ENCODE results near the gene SPATA2. TPM values are rescaled to one million over a fixed set of nuclear protein-coding genes. Genes with fewer than 3 reads are reported as not detected.

SPATA2 gene
- total and polyA plus RNA-seq, 7 donors: 2.1 to 12.5 (median 4.7) TPM

- no peak overlapping the region for H3K4me3 ChIP-seq
- WGBS, 2 donors: 80 to 94% methylated on average over 10 of the region's 10 CpGs
- TF ChIP-seq EP300 (IDR thresholded peaks at IDR 0.05) (no peak), POLR2A (IDR thresholded peaks at IDR 0.05) (no peak), CTCF (IDR thresholded peaks at IDR 0.05) (no peak), POLR2AphosphoS5 (IDR thresholded peaks at IDR 0.05) (no peak)
- peaks cover 24 to 93% (median 49%) of the 10 kb centered on the region in 4 donors for H3K36me3 ChIP-seq
- H3K4me1 ChIP-seq: peaks cover 0 to 7% (median 3%) of the 10 kb centered on the region in 4 donors
- H3K27ac ChIP-seq: no peak overlapping the region
- DNase-seq: peak; percentile 26
- intact Hi-C loops (cut with DNase I): no loop called here
- no peaks in the 10 kb centered on the region for H3K27me3 ChIP-seq
- no peaks in the 10 kb centered on the region for H3K9me3 ChIP-seq
Observed at GRCh38 chr20:49945701-49946477, 30.6 kb upstream of the SPATA2 start.

GRCh38 chr20:49945306-49945700 lies 30.0 kb upstream of the SPATA2 start:
- WGBS, 2 donors: 91 to 95% methylated on average over 3 of the region's 3 CpGs
- Histone ChIP-seq H3K9me3 (no peaks in the 10 kb centered on the region), H3K27ac (no peak overlapping the region), H3K4me3 (no peak overlapping the region), H3K27me3 (no peaks in the 10 kb centered on the region), H3K4me1 (peaks cover 0 to 10% (median 5%) of the 10 kb centered on the region in 4 donors), H3K36me3 (peaks cover 19 to 90% (median 43%) of the 10 kb centered on the region in 4 donors)
- TF ChIP-seq POLR2AphosphoS5 (IDR thresholded peaks at IDR 0.05) (no peak), POLR2A (IDR thresholded peaks at IDR 0.05) (no peak), CTCF (IDR thresholded peaks at IDR 0.05) (no peak), EP300 (IDR thresholded peaks at IDR 0.05) (no peak)
- intact Hi-C loops (cut with DNase I): no loop called here
- peak; percentile 3 for DNase-seq

GRCh38 chr20:49942942-49943341 lies 27.6 kb upstream of the SPATA2 start:
- Histone ChIP-seq H3K36me3 (peaks cover 10 to 83% (median 24%) of the 10 kb centered on the region in 4 donors), H3K27me3 (no peaks in the 10 kb centered on the region), H3K27ac (no peak overlapping the region), H3K9me3 (no peaks in the 10 kb centered on the region), H3K4me1 (peaks cover 0 to 28% (median 17%) of the 10 kb centered on the region in 4 donors), H3K4me3 (no peak overlapping the region)
- DNase-seq: peak; percentile 15
- no peak for TF ChIP-seq CTCF (IDR thresholded peaks at IDR 0.05)
- no peak for TF ChIP-seq POLR2A (IDR thresholded peaks at IDR 0.05)
- no peak for TF ChIP-seq EP300 (IDR thresholded peaks at IDR 0.05)
- TF ChIP-seq POLR2AphosphoS5 (IDR thresholded peaks at IDR 0.05): no peak
- WGBS, 2 donors: 92 to 97% methylated on average over 3 of the region's 3 CpGs
- intact Hi-C loops (cut with DNase I): no loop called here

- Histone ChIP-seq H3K27ac (no peak overlapping the region), H3K9me3 (no peaks in the 10 kb centered on the region), H3K27me3 (no peaks in the 10 kb centered on the region), H3K36me3 (peaks cover 10 to 78% (median 24%) of the 10 kb centered on the region in 4 donors), H3K4me1 (peaks cover 0 to 34% (median 23%) of the 10 kb centered on the region in 4 donors), H3K4me3 (no peak overlapping the region)
- 65 to 80% methylated on average over 3 of the region's 3 CpGs for WGBS, 2 donors
- peak; percentile 12 for DNase-seq
- no peak for TF ChIP-seq POLR2A (IDR thresholded peaks at IDR 0.05)
- no peak for TF ChIP-seq POLR2AphosphoS5 (IDR thresholded peaks at IDR 0.05)
- no peak for TF ChIP-seq CTCF (IDR thresholded peaks at IDR 0.05)
- TF ChIP-seq EP300 (IDR thresholded peaks at IDR 0.05): no peak
- intact Hi-C loops (cut with DNase I): no loop called here
Observed at GRCh38 chr20:49942303-49942702, 27.0 kb upstream of the SPATA2 start.
